NCI-H774 (cell line): ENCODE measurements around the gene C11orf52.

Experiments used
- DNase-seq: peaks from one replicate; lab custom pipeline; 2025; lab: John Stamatoyannopoulos, UW

C11orf52 gene

GRCh38 chr11:111976119-111976766 lies 57.5 kb downstream of the C11orf52 start:
- no peak for DNase-seq
